ENCODE results near the gene NFKBIA.
A peak's percentile ranks its signal among the peaks of the same experiment; 100 is the strongest.
"Not testable (repeated sequence)": the region's sequence is repeated elsewhere in the genome, so short reads cannot be mapped to it uniquely, and the experiment has no call there.

The NFKBIA gene

DNA sequence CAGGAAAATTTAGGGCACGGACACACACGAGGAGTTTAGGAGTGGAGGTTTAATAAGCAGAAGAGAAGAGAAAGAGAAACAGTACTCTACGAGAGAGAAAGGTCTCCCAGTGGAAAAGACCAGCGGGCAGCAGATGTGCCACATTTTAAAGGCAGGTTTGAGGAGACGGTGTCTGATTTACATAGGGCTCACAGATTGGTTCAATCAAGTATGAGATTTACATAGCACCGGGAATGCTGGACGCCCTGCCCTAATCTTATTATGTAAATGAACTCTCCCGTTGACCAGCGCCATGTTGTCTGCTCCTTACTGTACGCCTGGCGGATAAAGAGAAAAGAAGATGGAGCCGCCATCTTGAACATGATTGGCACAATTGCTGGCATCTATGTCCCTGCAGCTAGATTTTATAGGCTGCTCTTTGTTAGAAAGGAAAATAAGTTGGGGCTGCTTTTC is 17.9 kb downstream of the NFKBIA start:
- Mint-ChIP-seq H3K9me3 (no peaks in the 10 kb centered on the region), H3K27me3 (ENCODE audit: low read depth, poor library complexity) (peaks cover 15% of the 10 kb centered on the region), H3K4me3 (no peak overlapping the region), H3K27ac (peak overlapping the region; percentile 16), H3K36me3 (ENCODE audit: low read depth) (no peaks in the 10 kb centered on the region), H3K4me1 (peaks cover 38% of the 10 kb centered on the region)
- TF ChIP-seq CTCF (IDR thresholded peaks at IDR 0.05), result no peak
- no peak for DNase-seq

GRCh38 chr14:35385042-35385839 is 19.3 kb downstream of the NFKBIA start:
- DNase-seq, result no peak
- Mint-ChIP-seq H3K27ac (peak overlapping the region; percentile 95), H3K4me1 (peaks cover 46% of the 10 kb centered on the region), H3K36me3 (ENCODE audit: low read depth) (no peaks in the 10 kb centered on the region), H3K27me3 (ENCODE audit: low read depth, poor library complexity) (peaks cover 15% of the 10 kb centered on the region), H3K4me3 (no peak overlapping the region), H3K9me3 (no peaks in the 10 kb centered on the region)
- no peak for TF ChIP-seq CTCF (IDR thresholded peaks at IDR 0.05)

GRCh38 chr14:35384455-35385041 is 20.0 kb downstream of the NFKBIA start:
- H3K4me1 Mint-ChIP-seq, result peaks cover 46% of the 10 kb centered on the region
- TF ChIP-seq CTCF (IDR thresholded peaks at IDR 0.05), result no peak
- H3K27ac Mint-ChIP-seq, result peak overlapping the region; percentile 78
- H3K27me3 Mint-ChIP-seq (ENCODE audit: low read depth, poor library complexity), result peaks cover 13% of the 10 kb centered on the region
- H3K4me3 Mint-ChIP-seq, result no peak overlapping the region
- no peaks in the 10 kb centered on the region for H3K36me3 Mint-ChIP-seq (ENCODE audit: low read depth)
- no peaks in the 10 kb centered on the region for H3K9me3 Mint-ChIP-seq
- DNase-seq, result no peak

DNA sequence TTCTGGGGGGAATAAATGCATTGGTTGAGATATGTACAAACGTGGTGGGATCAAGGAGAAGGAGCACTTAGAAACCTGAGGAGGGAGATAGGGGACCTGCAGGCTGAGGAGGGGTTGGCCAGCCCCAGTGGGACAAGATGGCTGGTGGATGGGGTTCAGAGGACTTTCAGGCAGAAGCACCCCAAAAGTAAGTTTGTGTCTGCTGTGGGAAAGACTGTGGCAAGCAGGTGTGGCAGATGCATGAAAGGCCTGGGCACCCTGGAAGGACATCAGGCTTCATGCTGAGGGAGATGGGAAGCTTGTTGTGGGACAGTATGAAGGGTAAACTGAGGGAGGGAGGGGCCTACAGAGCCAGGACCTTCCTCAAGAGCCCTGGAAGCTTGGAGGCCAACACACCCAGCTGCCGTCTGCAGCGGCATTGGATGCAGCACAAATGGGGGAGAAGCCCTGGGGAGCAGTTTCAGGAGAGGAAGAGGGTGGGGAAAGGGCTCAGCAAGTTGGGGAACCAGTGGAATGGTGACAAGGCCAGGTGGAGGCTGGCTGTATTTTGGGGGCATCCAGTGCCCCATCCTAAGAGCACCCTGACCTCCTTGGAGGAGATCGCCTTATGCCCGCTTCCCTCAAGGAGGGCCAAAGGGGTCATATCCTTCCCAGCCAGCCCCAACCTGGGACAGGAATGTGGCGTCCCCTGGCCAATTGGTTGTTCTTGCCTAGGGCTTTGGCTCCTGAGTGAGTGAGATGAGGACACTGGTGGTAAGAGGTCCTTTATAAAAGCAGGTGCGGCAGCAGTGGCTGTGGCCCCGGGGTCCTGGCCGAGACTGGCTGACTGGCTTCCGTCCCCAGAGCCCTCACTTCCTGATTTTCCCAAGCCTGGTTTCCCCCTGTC is 20.7 kb downstream of the NFKBIA start:
- peaks cover 15% of the 10 kb centered on the region for H3K27me3 Mint-ChIP-seq (ENCODE audit: low read depth, poor library complexity)
- no peak overlapping the region for H3K27ac Mint-ChIP-seq
- DNase-seq, result no peak
- H3K4me1 Mint-ChIP-seq, result peaks cover 46% of the 10 kb centered on the region
- no peaks in the 10 kb centered on the region for H3K9me3 Mint-ChIP-seq
- H3K4me3 Mint-ChIP-seq, result no peak overlapping the region
- TF ChIP-seq CTCF (IDR thresholded peaks at IDR 0.05), result no peak
- no peaks in the 10 kb centered on the region for H3K36me3 Mint-ChIP-seq (ENCODE audit: low read depth)

DNA sequence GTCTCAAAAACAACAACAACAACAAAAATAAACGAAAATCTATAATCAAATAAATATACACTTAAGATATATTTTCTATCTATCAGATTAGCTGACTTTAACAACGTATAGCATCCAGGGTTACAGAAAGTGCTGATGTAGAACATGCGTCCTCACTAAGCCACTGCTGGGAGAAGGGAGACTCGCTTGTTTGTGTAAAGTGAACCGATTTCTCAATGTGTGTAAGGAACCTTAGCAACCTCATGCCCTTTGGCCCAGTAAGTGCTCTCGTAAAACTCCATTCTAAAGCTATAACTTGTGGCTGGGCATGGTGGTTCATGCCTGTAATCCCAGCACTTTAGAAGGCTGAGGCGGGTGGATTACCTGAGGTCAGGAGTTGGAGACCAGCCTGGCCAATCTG is 23.8 kb downstream of the NFKBIA start:
- peaks cover 9% of the 10 kb centered on the region for H3K27me3 Mint-ChIP-seq (ENCODE audit: low read depth, poor library complexity)
- H3K4me3 Mint-ChIP-seq, result no peak overlapping the region
- DNase-seq, result no peak
- TF ChIP-seq CTCF (IDR thresholded peaks at IDR 0.05), result no peak
- no peaks in the 10 kb centered on the region for H3K9me3 Mint-ChIP-seq
- H3K4me1 Mint-ChIP-seq, result peaks cover 24% of the 10 kb centered on the region
- H3K27ac Mint-ChIP-seq, result peak overlapping the region; percentile 19
- no peaks in the 10 kb centered on the region for H3K36me3 Mint-ChIP-seq (ENCODE audit: low read depth)

GRCh38 chr14:35379234-35379933 is 25.2 kb downstream of the NFKBIA start:
- not testable (repeated sequence) for DNase-seq; H3K36me3 Mint-ChIP-seq (ENCODE audit: low read depth); H3K9me3 Mint-ChIP-seq; H3K27ac Mint-ChIP-seq; H3K27me3 Mint-ChIP-seq (ENCODE audit: low read depth, poor library complexity); H3K4me3 Mint-ChIP-seq
- peaks cover 11% of the 10 kb centered on the region for H3K4me1 Mint-ChIP-seq
